Measurements from ENCODE around the gene RFX3. TPM values are rescaled to one million over a fixed set of nuclear protein-coding genes. Genes with fewer than 3 reads are reported as not detected.

The RFX3 gene
- total and polyA plus RNA-seq, 2 donors (not counting 3 experiments of a cell fraction or from before 2014, with no cell fraction given): 4.8 to 10.5 TPM

DNA sequence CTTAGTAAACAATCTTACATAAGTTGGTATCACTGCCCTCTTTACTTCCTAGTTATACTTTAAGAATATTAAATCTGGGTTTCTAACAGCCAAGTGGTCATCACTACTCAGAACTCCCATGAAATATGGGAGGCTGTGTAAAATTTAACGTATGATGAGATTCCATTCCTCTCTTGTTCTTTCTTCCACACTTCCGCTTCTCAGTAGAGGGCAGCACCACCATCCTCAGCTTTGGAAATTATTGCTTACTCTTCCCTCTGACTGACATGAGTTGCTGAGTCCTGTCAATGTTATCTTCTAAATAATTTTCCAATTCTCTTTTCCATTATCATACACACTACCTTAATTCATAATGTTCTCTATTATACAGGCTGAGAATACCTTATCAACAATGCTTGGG lies 194.0 kb downstream of the RFX3 start:
- H3K27me3 ChIP-seq (ENCODE audit: control insufficient read depth in 2 of 2, insufficient read depth in 2 of 2, low read length in 2 of 2): no peaks in the 10 kb centered on the region
- H3K79me2 ChIP-seq (ENCODE audit: control insufficient read depth, insufficient read depth, low read length): no peaks in the 10 kb centered on the region
- no peak overlapping the region for H2AFZ ChIP-seq (ENCODE audit: low read depth, low read length)
- no peaks in the 10 kb centered on the region for H4K20me1 ChIP-seq (replicated peaks; ENCODE audit: control insufficient read depth, extremely low read depth, insufficient read depth, low read length)
- H3K9me3 ChIP-seq (replicated peaks; ENCODE audit: control insufficient read depth, insufficient read depth, low read length): no peaks in the 10 kb centered on the region
- POLR2A ChIA-PET: no interaction called here
- H3K36me3 ChIP-seq (ENCODE audit: control insufficient read depth in 2 of 2, extremely low read depth in 1 of 2, insufficient read depth in 2 of 2, low read length in 2 of 2): no peaks in the 10 kb centered on the region
- no peak for FAIRE-seq
- intact Hi-C loops (cut with micrococcal nuclease): loop anchor here (1.0 kb wide), 1 partner anchor 10 kb away; no protein-coding TSS in a partner anchor
- H3K4me1 ChIP-seq (ENCODE audit: control insufficient read depth, extremely low read depth, insufficient read depth, low read length): peaks cover 33% of the 10 kb centered on the region
- H3K4me3 ChIP-seq (replicated peaks in 1 of 3; ENCODE audit: insufficient read depth in 1 of 3, low read depth in 1 of 3, low read length in 3 of 3): no peak overlapping the region
- no peak overlapping the region for H3K9ac ChIP-seq (replicated peaks; ENCODE audit: extremely low read depth, insufficient read depth, low read length)
- TF ChIP-seq EZH2 (IDR thresholded peaks at IDR 0.05; ENCODE audit: borderline replicate concordance, low read depth, low read length, severe bottlenecking) (no peak), POLR2A (IDR thresholded peaks at IDR 0.05; ENCODE audit: low read depth, low read length) (no peak), JUN (IDR thresholded peaks at IDR 0.05; ENCODE audit: borderline replicate concordance, insufficient read depth, insufficient read length, low read depth) (no peak), POLR2AphosphoS5 (IDR thresholded peaks at IDR 0.05; ENCODE audit: insufficient read depth, low read depth, low read length) (no peak), CTCF (IDR thresholded peaks at IDR 0.05; ENCODE audit: extremely low read depth in 1 of 2, insufficient read depth in 1 of 2, low read depth in 1 of 2, low read length in 2 of 2) (no peak), FOS (IDR thresholded peaks at IDR 0.05; ENCODE audit: borderline replicate concordance, insufficient read depth, low read length) (no peak), GATA2 (IDR thresholded peaks at IDR 0.05; ENCODE audit: insufficient read depth, insufficient read length, low read depth, low read length) (no peak), MYC (IDR thresholded peaks at IDR 0.05; ENCODE audit: low read depth, low read length) (no peak)
- TF ChIP-seq, protein P1, sequence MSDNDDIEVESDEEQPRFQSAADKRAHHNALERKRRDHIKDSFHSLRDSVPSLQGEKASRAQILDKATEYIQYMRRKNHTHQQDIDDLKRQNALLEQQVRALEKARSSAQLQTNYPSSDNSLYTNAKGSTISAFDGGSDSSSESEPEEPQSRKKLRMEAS (IDR thresholded peaks at IDR 0.05; ENCODE audit: insufficient read depth, insufficient read length): no peak
- dilution Hi-C loops (cut with MboI; ENCODE audit: extremely low pct_ligation_motif_present, low sequenced_read_pairs): no loop called here
- CTCF ChIA-PET: interaction anchor here (3.3 to 4.9 kb wide), 2 partner anchors 91 to 109 kb away, joined by 15 to 53 read pairs; no protein-coding TSS in a partner anchor
- BruUV-seq (replicated peaks): no TSS peak
- H3K27ac ChIP-seq (ENCODE audit: insufficient read depth, low read depth, low read length): no peak overlapping the region
- no peak overlapping the region for H3K4me2 ChIP-seq (ENCODE audit: insufficient read depth, low read length)
- H3K9me1 ChIP-seq (replicated peaks; ENCODE audit: control insufficient read depth, extremely low read depth, insufficient read depth, low read length): no peaks in the 10 kb centered on the region
- DNase-seq (ENCODE audit: low read depth, low spot score): no peak
